SJSA1 (cell line): ENCODE measurements around the gene OS9. TPM values are rescaled to one million over a fixed set of nuclear protein-coding genes. Genes with fewer than 3 reads are reported as not detected.
"Not testable (repeated sequence)": the region's sequence is repeated elsewhere in the genome, so short reads cannot be mapped to it uniquely, and the experiment has no call there.

Source experiments
- DNase-seq, 2 experiments: peaks; one replicate each; pipeline ENCODE4 v3.0.0-alpha.2; 2015 to 2020; ENCODE audit warnings: low spot score in 2 of 2, low read depth in 1 of 2
- H3K27ac ChIP-seq: fragments of 250-450 bp; sonication (Bioruptor Pico); 2 replicates; pipeline ENCODE4 v1.5.1; 2020; ENCODE audit warnings: mild to moderate bottlenecking, moderate library complexity
- H3K27me3 ChIP-seq: fragments of 250-450 bp; sonication (Bioruptor Pico); replicated peaks from 2 replicates; pipeline ENCODE4 v1.5.1; 2020; ENCODE audit warnings: mild to moderate bottlenecking, moderate library complexity
- H3K36me3 ChIP-seq: fragments of 250-450 bp; sonication (Bioruptor Pico); 2 replicates; pipeline ENCODE4 v1.5.1; 2020; ENCODE audit warnings: mild to moderate bottlenecking
- H3K4me1 ChIP-seq: fragments of 250-450 bp; sonication (Bioruptor Pico); replicated peaks from 2 replicates; pipeline ENCODE4 v1.6.1; 2021; ENCODE audit warnings: mild to moderate bottlenecking
- H3K4me3 ChIP-seq: fragments of 250-450 bp; sonication (Bioruptor Pico); 2 replicates; pipeline ENCODE4 v1.5.1; 2020; ENCODE audit warnings: mild to moderate bottlenecking
- H3K9me3 ChIP-seq: fragments of 250-450 bp; sonication (Bioruptor Pico); replicated peaks from 2 replicates; pipeline ENCODE4 v1.5.1; 2020; ENCODE audit warnings: mild to moderate bottlenecking
- total RNA-seq: library from RNA; depleted of rRNA; stranded (reverse); fragments of >200 nt; shearing (Covaris generic); gene quantifications from 2 replicates; pipeline ENCODE4 v1.2.3, GENCODE V29; 2014; rRNA removed

Gene OS9
- total RNA-seq, result 4,436 and 6,328 TPM in 2 replicates

DNA sequence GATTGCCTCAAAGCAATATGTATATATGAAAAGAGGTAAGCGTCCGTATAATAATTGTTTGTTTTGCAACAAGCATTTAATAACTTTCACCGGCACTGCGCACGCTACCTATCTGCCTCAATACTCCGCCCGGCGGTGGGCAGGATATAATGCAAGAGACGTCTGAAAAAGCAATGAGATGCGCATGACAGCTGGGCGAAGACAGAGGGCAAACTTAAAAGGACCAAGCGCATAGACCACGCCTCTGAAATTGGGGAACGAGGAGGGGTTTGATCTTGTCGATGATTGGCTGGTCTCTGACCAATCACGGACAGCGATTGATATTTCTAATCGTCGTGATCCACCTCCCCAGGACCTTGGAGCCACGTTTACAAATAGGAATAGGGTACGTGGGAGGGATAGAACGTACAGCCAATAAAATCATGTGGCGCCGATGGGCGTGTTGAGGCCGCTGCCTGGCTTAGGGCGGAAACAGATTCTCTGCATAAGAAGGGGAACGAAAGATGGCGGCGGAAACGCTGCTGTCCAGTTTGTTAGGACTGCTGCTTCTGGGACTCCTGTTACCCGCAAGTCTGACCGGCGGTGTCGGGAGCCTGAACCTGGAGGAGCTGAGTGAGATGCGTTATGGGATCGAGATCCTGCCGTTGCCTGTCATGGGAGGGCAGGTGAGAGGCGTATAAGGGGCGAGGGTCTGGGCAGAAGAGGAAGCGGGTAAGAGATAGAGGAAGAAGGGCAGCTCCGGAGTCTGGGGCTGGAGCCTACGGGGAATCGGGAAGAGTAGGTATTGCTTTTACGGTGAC lies at the start of gene OS9:
OS9 (plus strand) TSS at position 474 of the 800 bp plus-strand sequence; CDS start at position 504, 30 bp downstream.
- H3K4me1 ChIP-seq, result peaks cover 11% of the 10 kb centered on the region
- peak within 1 kb of the TSS; percentile 8 for H3K27ac ChIP-seq
- peaks cover 15% of the 10 kb centered on the region for H3K27me3 ChIP-seq
- H3K36me3 ChIP-seq, result peaks cover 41% of the 10 kb centered on the region
- H3K9me3 ChIP-seq, result peaks cover 3% of the 10 kb centered on the region
- H3K4me3 ChIP-seq, result peak within 1 kb of the TSS; percentile 54
- no peak for DNase-seq

DNA sequence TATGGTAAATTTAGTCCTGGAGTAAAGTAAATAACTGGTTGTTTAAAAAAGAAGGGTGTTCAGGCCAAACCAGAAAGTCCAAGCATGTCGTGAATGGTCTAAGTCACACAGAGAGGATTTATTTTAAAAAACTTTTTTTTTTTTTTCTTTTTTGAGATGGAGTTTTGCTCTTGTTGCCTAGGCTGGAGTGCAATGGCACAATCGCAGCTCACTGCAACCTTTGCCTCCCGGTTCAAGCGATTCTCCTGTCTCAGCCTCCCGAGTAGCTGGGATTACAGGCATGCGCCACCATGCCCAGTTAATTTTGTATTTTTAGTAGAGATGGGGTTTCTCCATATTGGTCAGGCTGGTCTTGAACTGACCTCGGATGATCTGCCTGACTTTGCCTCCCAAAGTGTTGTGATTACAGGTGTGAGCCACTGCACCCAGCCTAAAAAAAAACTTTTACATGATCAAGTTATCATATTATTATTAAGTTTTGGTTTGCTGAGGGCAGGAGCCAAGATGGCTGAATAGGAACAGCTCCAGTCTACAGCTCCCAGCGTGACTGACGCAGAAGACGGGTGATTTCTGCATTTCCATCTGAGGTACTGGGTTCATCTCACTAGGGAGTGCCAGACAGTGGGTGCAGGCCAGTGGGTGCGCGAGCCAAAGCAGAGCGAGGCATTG lies 47.8 kb upstream of the OS9 start:
- peak; percentile 92 to 99 for DNase-seq
- Histone ChIP-seq H3K9me3 (peaks cover 42% of the 10 kb centered on the region), H3K27me3 (peaks cover 32% of the 10 kb centered on the region)
- not testable (repeated sequence) for H3K4me3 ChIP-seq, H3K36me3 ChIP-seq, H3K4me1 ChIP-seq, H3K27ac ChIP-seq

GRCh38 chr12:57646659-57647049 lies 47.3 kb upstream of the OS9 start:
- not testable (repeated sequence) for H3K27ac ChIP-seq, H3K4me3 ChIP-seq, DNase-seq, H3K4me1 ChIP-seq, H3K36me3 ChIP-seq
- peaks cover 26% of the 10 kb centered on the region for H3K27me3 ChIP-seq
- H3K9me3 ChIP-seq, result peaks cover 36% of the 10 kb centered on the region

GRCh38 chr12:57654042-57654441 lies 39.9 kb upstream of the OS9 start:
- no peak overlapping the region for H3K27ac ChIP-seq
- H3K36me3 ChIP-seq, result no peaks in the 10 kb centered on the region
- peaks cover 58% of the 10 kb centered on the region for H3K27me3 ChIP-seq

GRCh38 chr12:57655541-57656240 lies 38.2 kb upstream of the OS9 start:
- H3K27ac ChIP-seq, result no peak overlapping the region
- peak; percentile 67 to 95 for DNase-seq
- H3K4me1 ChIP-seq, result no peaks in the 10 kb centered on the region
- no peak overlapping the region for H3K4me3 ChIP-seq
- peaks cover 73% of the 10 kb centered on the region for H3K27me3 ChIP-seq
- H3K36me3 ChIP-seq, result no peaks in the 10 kb centered on the region
- peaks cover 39% of the 10 kb centered on the region for H3K9me3 ChIP-seq

More at GRCh38 chr12:57654042-57654441, 39.9 kb upstream of the OS9 start:
- no peak for DNase-seq
- H3K4me1 ChIP-seq, result no peaks in the 10 kb centered on the region
- H3K9me3 ChIP-seq, result peaks cover 25% of the 10 kb centered on the region
- H3K4me3 ChIP-seq, result no peak overlapping the region

DNA sequence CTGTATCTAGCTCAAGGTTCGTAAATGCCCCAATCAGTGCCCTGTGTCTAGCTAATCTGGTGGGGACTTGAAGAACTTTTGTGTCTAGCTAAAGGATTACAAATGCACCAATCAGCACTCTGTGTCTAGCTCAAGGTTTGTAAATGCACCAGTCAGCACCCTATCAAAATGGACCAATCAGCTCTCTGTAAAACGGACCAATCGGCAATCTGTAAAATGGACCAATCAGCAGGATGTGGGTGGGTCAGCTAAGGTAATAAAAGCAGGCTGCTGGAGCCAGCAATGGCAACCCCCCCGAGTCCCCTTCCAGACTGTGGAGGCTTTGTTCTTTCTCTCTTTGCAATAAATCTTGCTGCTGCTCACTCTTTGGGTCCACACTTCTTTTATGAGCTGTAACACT lies 37.5 kb upstream of the OS9 start:
- not testable (repeated sequence) for H3K4me3 ChIP-seq, H3K36me3 ChIP-seq, H3K4me1 ChIP-seq, H3K27ac ChIP-seq
- H3K9me3 ChIP-seq, result peaks cover 44% of the 10 kb centered on the region
- peaks cover 76% of the 10 kb centered on the region for H3K27me3 ChIP-seq
- peak; percentile 71 to 85 for DNase-seq

DNA sequence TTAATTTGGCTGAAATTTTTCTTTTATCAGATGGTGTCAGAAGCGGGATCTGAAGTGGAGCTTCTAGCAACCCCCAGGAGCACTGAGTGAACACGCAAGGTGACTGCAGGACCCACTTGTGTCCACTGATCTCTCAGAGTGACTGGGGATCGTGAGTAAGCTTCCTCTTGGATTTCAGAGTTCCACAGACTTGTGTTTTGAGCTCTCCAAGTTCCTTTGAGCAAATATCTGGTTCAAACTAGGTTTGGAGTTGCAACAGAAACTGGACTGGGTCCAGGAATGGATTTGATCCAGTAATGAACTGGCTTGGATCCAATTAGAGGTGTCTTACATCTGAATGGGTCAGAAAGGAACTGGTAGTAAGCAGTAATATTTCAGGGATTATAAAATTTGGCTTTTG lies 36.2 kb upstream of the OS9 start:
- H3K9me3 ChIP-seq, result peaks cover 49% of the 10 kb centered on the region
- no peaks in the 10 kb centered on the region for H3K36me3 ChIP-seq
- peak; percentile 75 to 86 for DNase-seq

GRCh38 chr12:57658890-57659289 lies 35.0 kb upstream of the OS9 start:
- DNase-seq, result peak in 1 of 2 experiments; percentile 81
- Histone ChIP-seq H3K36me3 (no peaks in the 10 kb centered on the region), H3K27ac (no peak overlapping the region), H3K9me3 (peaks cover 51% of the 10 kb centered on the region), H3K4me1 (no peaks in the 10 kb centered on the region), H3K4me3 (no peak overlapping the region), H3K27me3 (peaks cover 71% of the 10 kb centered on the region)

More for the DNA sequence above, 36.2 kb upstream of the OS9 start:
- no peak overlapping the region for H3K27ac ChIP-seq
- no peak overlapping the region for H3K4me3 ChIP-seq
- H3K4me1 ChIP-seq, result no peaks in the 10 kb centered on the region
- peaks cover 76% of the 10 kb centered on the region for H3K27me3 ChIP-seq

DNA sequence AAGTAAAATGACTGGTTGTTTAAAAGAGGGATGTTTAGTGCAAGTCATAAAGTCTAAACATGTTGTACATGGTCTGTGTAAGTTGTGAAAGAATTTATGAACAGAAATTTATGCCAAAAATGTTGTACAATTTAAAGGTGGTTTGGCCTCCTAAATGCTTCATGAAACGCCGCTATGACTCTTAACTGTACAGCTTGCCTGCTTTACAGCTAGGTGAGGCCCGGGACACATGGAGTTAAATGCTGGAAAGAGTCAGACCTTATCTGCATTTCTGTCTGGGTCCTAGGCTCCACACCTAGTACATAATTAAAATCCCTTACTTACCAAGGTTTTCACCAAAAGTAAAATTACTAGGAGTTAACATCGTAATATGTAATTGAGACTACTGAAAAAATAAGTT lies 32.6 kb upstream of the OS9 start:
- H3K4me1 ChIP-seq, result no peaks in the 10 kb centered on the region
- H3K27me3 ChIP-seq, result peaks cover 56% of the 10 kb centered on the region
- DNase-seq, result peak in 1 of 2 experiments; percentile 82
- no peak overlapping the region for H3K4me3 ChIP-seq
- no peaks in the 10 kb centered on the region for H3K36me3 ChIP-seq
- H3K9me3 ChIP-seq, result peaks cover 50% of the 10 kb centered on the region
- H3K27ac ChIP-seq, result no peak overlapping the region

DNA sequence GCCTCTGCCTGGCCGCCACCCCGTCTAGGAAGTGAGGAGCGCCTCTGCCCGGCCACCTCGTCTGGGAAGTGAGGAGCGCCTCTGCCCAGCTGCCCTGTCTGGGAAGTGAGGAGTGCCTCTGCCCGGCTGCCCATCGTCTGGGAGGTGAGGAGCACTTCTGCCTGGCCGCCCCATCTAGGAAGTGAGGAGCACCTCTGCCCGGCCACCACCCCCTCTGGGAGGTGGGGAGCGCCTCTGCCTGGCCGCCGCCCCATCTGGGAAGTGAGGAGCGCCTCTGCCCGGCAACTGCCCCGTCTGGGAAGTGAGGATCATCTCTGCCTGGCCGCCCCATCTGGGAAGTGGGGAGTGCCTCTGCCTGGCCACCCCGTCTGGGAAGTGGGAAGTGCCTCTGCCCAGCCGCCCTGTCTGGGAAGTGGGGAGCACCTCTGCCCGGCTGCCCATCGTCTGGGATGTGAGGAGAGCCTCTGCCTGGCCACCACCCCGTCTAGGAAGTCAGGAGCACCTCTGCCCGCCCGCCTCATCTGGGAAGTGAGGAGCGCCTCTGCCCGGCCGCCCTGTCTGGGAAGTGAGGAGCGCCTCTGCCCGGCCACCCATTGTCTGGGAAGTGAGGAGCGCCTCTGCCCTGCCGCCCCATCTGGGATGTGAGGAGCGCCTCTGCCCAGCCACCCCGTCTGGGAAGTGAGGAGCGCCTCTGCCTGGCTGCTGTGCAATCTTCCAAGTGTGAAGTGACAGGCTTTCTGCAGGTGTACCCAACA lies 28.7 kb upstream of the OS9 start:
- not testable (repeated sequence) for H3K4me1 ChIP-seq, H3K36me3 ChIP-seq
- peak in 1 of 2 experiments; percentile 98 for DNase-seq

GRCh38 chr12:57666897-57667296 lies 27.0 kb upstream of the OS9 start:
- DNase-seq, result peak in 1 of 2 experiments; percentile 82
- H3K9me3 ChIP-seq, result peaks cover 40% of the 10 kb centered on the region
- no peaks in the 10 kb centered on the region for H3K4me1 ChIP-seq
- H3K27ac ChIP-seq, result no peak overlapping the region
- no peak overlapping the region for H3K4me3 ChIP-seq
- H3K36me3 ChIP-seq, result no peaks in the 10 kb centered on the region
- H3K27me3 ChIP-seq, result peaks cover 71% of the 10 kb centered on the region

More for the DNA sequence above, 28.7 kb upstream of the OS9 start:
- Histone ChIP-seq H3K27me3 (peaks cover 63% of the 10 kb centered on the region), H3K9me3 (peaks cover 48% of the 10 kb centered on the region)
- not testable (repeated sequence) for H3K27ac ChIP-seq, H3K4me3 ChIP-seq

DNA sequence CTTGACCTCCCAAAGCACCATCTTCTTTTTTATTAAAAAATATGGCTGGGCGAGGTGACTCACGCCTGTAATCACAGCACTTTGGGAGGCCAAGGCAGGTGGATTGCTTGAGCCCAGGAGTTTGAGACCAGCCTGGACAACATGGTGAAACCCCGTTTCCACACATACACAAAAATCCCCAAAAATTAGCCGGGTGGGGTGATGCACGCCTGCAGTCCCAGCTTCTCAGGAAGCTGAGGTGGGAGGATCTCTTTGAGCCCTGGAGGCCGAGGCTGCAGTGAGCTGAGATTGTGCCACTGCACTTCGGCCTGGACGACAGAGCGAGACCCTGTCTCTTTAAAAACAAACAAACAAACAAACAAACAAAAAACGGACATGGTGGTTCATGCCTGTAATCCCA lies 24.2 kb upstream of the OS9 start:
- H3K27ac ChIP-seq, H3K36me3 ChIP-seq, H3K4me3 ChIP-seq, H3K4me1 ChIP-seq: not testable (repeated sequence)
- peak in 1 of 2 experiments; percentile 90 for DNase-seq
- Histone ChIP-seq H3K27me3 (peaks cover 79% of the 10 kb centered on the region), H3K9me3 (peaks cover 34% of the 10 kb centered on the region)

DNA sequence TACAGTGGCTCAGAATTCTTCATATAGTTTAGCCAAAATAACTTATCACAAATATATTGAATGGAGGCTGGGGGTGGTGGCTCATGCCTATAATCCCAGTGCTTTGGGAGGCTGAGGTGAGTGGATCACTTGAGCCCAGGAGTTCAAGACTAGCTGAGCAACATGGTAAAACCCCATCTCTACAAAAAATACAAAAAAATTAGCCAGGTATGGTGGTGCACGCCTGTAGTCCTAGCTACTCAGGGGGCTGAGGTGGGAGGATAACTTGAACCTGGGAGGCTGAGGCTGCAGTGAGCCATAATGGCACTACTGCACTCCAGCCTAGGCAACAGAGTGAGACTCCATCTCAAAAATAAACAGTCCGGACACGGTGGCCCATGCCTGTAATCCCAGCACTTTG lies 22.1 kb upstream of the OS9 start:
- not testable (repeated sequence) for H3K4me1 ChIP-seq, H3K4me3 ChIP-seq, H3K27ac ChIP-seq, H3K36me3 ChIP-seq
- peak in 1 of 2 experiments; percentile 90 for DNase-seq
- Histone ChIP-seq H3K27me3 (peaks cover 84% of the 10 kb centered on the region), H3K9me3 (peaks cover 32% of the 10 kb centered on the region)
